Measurements from ENCODE around the gene OVOL2.

Gene OVOL2

GRCh38 chr20:18063676-18064075 lies 6.0 kb upstream of the OVOL2 start:
- TF ChIP-seq GATA3 (IDR thresholded peaks at IDR 0.05; ENCODE audit: low read depth, low read length) (no peak), GATA2 (IDR thresholded peaks at IDR 0.05; ENCODE audit: low read depth, low read length) (no peak)

DNA sequence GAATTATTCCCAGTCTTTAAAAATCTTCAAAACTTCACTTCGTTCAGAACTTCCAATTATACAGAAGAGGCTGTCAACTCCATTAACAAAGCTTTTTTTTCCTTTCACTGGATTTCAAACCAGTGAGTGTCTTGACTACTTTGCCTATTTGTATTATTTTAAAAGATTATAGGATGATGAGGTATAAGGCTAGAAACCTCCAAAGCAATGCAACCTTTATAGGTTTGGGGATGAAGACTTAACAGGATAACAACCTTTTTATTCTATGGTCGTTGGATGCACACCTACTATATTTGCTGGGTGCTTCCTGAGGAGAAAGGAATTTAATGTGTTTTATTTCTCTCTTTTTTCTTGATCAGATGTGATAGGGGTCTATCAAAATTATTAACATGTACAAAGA lies 1.9 kb upstream of the OVOL2 start:
- TF ChIP-seq GATA3 (IDR thresholded peaks at IDR 0.05; ENCODE audit: low read depth, low read length) (no peak), GATA2 (IDR thresholded peaks at IDR 0.05; ENCODE audit: low read depth, low read length) (no peak)

DNA sequence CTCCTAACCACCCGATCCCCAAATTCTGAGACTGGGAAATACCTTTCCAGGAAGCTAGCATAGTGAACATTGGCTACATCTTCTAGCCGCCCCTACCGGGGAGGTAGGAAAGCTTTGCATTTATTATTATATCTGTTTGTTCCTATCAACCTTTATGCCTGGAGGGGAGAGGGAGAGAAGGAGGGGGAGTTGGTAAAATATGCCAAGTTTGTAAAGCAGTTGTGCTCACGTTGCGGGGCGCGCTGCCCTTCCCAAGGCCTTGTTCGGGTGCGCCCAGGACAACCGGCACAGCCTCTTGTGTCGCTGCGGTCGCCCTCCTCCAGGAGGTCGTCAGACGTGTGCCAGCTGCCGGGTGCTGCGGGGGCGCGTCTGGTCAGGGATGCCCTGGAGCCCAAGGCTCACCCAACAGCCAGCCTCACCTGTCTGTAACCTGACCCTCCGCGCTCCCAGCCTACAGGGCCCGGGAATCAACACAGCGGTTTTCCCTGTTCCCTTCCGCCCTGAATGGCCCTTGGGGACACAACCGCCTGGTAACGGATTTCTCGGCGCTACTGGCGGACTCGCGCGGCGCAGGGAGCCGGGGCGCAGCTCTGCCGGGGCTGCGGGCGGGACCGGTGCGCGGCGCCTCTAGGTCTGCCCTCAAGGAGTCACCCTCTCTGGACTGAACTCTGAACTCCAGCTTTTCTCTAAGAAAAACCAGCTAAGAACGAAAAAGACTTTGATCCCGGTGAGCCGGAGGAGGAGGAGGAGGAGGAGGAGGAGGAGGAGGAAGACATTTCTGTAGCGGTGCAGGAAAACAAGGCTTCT lies 1.1 kb upstream of the OVOL2 start:
- TF ChIP-seq GATA3 (IDR thresholded peaks at IDR 0.05; ENCODE audit: low read depth, low read length) (no peak), GATA2 (IDR thresholded peaks at IDR 0.05; ENCODE audit: low read depth, low read length) (no peak)

GRCh38 chr20:18057994-18058349 lies 256 bp upstream of the OVOL2 start:
- TF ChIP-seq GATA3 (IDR thresholded peaks at IDR 0.05; ENCODE audit: low read depth, low read length) (no peak), GATA2 (IDR thresholded peaks at IDR 0.05; ENCODE audit: low read depth, low read length) (no peak)

GRCh38 chr20:18056174-18057100 lies 1.3 kb downstream of the OVOL2 start:
- TF ChIP-seq GATA3 (IDR thresholded peaks at IDR 0.05; ENCODE audit: low read depth, low read length) (no peak), GATA2 (IDR thresholded peaks at IDR 0.05; ENCODE audit: low read depth, low read length) (no peak)

DNA sequence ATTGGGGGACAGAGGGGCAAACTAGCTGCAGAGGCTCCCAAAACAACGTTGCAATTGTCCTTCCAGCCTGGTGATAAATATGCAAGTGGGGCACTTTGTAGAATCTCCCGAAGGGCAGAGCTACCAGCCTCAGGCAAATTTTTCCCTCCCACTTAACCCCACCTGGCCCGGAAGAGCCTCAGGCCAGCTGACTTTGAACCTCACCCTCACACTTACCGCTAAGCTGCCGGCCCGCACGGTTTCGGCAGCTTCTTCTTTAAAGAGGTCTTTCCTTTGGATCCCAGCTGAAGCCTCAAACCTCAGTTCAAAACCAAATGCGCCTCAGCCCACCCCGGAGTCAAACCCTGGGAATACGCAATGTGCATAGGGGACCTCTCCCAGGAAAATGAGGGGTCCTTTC lies 2.5 kb downstream of the OVOL2 start:
- TF ChIP-seq GATA3 (IDR thresholded peaks at IDR 0.05; ENCODE audit: low read depth, low read length) = no peak
- no peak for TF ChIP-seq GATA2 (IDR thresholded peaks at IDR 0.05; ENCODE audit: low read depth, low read length)

DNA sequence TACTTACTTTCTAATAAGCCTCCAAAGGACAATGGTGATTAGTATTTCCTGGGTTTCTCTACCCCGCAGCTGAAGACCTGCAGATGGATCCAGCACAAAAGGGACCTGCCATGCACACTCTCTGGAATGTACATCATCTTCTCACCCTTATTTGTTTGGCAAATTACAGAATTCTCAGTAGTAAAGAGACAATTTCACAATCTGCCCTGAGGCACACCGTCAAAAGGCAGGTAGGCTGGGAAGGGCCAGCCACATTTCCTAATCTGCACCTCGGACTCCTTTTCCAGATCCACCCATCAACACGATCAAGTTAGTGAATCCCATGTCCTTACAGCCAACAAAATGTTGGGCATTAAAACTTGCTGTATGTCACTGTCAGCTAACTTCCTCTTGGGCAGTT lies 4.9 kb downstream of the OVOL2 start:
- TF ChIP-seq GATA2 (IDR thresholded peaks at IDR 0.05; ENCODE audit: low read depth, low read length) (no peak), GATA3 (IDR thresholded peaks at IDR 0.05; ENCODE audit: low read depth, low read length) (no peak)

- TF ChIP-seq GATA3 (IDR thresholded peaks at IDR 0.05; ENCODE audit: low read depth, low read length) (no peak), GATA2 (IDR thresholded peaks at IDR 0.05; ENCODE audit: low read depth, low read length) (no peak)
These were observed 7.1 kb downstream of the OVOL2 start for GRCh38 chr20:18050628-18051027.

DNA sequence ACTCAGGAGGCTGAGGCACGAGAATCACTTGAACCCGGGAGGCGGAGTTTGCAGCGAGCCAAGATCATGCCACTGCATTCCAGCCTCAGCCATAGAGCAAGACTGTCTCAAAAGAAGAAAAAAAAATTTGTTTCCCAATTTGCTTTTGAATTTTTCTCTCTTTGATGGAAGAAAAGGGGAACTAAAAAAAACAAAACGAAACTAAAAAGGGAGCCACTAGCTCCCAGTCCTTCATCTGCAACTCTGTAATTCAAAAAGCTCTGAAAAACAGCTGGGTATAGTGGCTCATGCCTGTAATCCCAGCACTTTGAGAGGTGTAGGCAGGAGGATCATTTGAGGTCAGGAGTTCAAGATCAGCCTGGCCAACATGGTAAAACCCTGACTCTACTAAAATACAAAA lies 9.5 kb downstream of the OVOL2 start:
- no peak for TF ChIP-seq GATA2 (IDR thresholded peaks at IDR 0.05; ENCODE audit: low read depth, low read length)
- no peak for TF ChIP-seq GATA3 (IDR thresholded peaks at IDR 0.05; ENCODE audit: low read depth, low read length)

DNA sequence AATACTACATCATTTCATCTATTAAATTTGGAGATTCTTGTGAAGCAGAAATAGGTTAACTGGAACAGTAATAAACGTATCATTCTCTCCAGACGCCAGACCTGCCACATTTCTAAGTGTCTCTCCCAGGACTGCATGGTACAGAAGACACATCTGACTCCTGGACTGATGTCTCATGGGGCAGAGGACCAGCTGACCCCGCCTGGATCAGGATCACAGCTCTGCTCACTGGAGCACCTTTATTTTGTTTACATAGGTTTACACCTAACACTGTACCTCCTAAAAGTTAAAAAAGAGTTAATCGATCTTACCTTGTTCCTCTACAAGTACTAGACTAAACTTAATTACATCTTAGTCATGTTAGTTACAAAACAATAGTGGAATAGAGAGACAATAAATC lies 11.2 kb downstream of the OVOL2 start:
- TF ChIP-seq GATA3 (IDR thresholded peaks at IDR 0.05; ENCODE audit: low read depth, low read length) (no peak), GATA2 (IDR thresholded peaks at IDR 0.05; ENCODE audit: low read depth, low read length) (no peak)

- TF ChIP-seq GATA3 (IDR thresholded peaks at IDR 0.05; ENCODE audit: low read depth, low read length) (no peak), GATA2 (IDR thresholded peaks at IDR 0.05; ENCODE audit: low read depth, low read length) (no peak)
These were observed 15.5 kb downstream of the OVOL2 start for GRCh38 chr20:18042229-18042628.

GRCh38 chr20:18041462-18041861 lies 16.3 kb downstream of the OVOL2 start:
- TF ChIP-seq GATA3 (IDR thresholded peaks at IDR 0.05; ENCODE audit: low read depth, low read length) = no peak
- no peak for TF ChIP-seq GATA2 (IDR thresholded peaks at IDR 0.05; ENCODE audit: low read depth, low read length)

- TF ChIP-seq GATA2 (IDR thresholded peaks at IDR 0.05; ENCODE audit: low read depth, low read length) (no peak), GATA3 (IDR thresholded peaks at IDR 0.05; ENCODE audit: low read depth, low read length) (no peak)
These were observed 18.7 kb downstream of the OVOL2 start for GRCh38 chr20:18039063-18039462.

- TF ChIP-seq GATA2 (IDR thresholded peaks at IDR 0.05; ENCODE audit: low read depth, low read length) = no peak
- TF ChIP-seq GATA3 (IDR thresholded peaks at IDR 0.05; ENCODE audit: low read depth, low read length) = no peak
These were observed 23.7 kb downstream of the OVOL2 start for GRCh38 chr20:18034039-18034438.
